GM20000 (cell line): ENCODE data around the gene PRPF31.
A peak's percentile ranks its signal among the peaks of the same experiment; 100 is the strongest.
"Not testable (repeated sequence)": the region's sequence is repeated elsewhere in the genome, so short reads cannot be mapped to it uniquely, and the experiment has no call there.

Experiments used
- DNase-seq: peaks from one replicate; pipeline ENCODE4 v3.0.0; 2012; ENCODE audit warnings: low spot score
- TF ChIP-seq, protein P1 (sequence below): IDR thresholded peaks from 2 replicates; pipeline ENCODE4 v1.5.1; 2012; ENCODE audit warnings: mild to moderate bottlenecking, control low read depth; ENCODE audit errors: extremely low read depth, missing control alignments

Gene PRPF31

DNA sequence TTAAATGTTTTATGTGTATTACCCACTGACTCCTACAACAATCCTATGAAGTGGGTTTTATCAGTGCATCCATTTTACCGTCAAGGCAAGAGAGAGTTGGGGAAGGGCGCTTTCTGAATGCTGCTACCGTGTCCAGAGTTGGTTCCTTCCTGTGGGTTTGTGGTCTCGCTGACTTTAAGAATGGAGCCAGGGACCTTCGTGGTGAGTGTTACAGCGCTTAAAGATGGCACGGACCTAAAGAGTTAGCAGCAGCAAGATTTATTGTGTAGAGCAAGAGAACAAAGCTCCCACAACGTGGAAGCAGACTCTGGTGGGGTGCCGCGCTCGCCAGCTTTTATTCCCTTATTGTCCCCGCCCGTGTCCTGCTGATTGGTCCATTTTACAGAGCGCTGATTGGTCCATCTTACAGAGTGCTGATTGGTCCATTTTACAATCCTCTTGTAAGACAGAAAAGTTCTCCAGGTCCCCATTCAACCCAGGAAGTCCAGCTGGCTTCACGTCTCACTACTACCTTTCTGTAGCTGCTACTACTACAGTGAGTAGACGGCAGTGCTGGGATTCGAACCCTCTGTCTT lies 21.0 kb upstream of the PRPF31 start:
- TF ChIP-seq, protein P1, sequence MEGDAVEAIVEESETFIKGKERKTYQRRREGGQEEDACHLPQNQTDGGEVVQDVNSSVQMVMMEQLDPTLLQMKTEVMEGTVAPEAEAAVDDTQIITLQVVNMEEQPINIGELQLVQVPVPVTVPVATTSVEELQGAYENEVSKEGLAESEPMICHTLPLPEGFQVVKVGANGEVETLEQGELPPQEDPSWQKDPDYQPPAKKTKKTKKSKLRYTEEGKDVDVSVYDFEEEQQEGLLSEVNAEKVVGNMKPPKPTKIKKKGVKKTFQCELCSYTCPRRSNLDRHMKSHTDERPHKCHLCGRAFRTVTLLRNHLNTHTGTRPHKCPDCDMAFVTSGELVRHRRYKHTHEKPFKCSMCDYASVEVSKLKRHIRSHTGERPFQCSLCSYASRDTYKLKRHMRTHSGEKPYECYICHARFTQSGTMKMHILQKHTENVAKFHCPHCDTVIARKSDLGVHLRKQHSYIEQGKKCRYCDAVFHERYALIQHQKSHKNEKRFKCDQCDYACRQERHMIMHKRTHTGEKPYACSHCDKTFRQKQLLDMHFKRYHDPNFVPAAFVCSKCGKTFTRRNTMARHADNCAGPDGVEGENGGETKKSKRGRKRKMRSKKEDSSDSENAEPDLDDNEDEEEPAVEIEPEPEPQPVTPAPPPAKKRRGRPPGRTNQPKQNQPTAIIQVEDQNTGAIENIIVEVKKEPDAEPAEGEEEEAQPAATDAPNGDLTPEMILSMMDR, result no peak
- DNase-seq, result no peak

DNA sequence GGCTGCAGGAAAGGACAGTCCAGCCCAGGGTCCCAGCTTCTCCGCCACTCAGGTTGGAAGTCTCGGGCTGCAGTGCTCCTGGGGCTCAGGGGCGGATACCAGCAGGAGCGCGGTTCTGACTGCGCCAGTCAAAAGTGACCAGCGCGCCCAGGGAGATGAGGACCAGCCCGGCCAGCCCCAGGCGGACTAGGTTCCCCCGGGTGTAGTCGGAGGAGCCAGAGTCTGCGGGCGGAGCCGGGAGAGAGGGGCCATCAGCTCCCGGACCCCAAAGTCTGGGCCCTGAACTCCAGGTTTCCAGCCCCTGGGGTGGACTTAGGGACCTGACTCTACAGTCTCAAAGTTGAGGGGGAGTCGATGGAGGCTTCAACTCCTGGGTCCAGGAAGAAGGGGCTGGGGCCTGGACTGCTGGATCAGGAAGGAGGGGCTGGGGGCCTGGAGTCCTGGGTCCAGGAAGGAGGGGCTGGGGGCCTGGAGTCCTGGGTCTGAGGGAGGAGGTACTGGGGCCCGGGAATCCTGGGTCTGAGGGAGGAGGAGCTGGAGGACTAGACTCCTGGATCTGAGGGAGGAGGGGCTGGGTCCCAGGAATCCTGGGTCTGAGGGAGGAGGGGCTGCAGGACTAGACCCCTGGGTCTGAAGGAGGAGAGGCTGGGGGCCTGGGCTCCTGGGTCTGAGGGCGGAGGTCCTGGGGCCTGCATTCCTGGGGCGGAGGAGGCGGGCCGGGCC lies 20.3 kb upstream of the PRPF31 start:
- TF ChIP-seq, protein P1, result no peak
- DNase-seq, result no peak

DNA sequence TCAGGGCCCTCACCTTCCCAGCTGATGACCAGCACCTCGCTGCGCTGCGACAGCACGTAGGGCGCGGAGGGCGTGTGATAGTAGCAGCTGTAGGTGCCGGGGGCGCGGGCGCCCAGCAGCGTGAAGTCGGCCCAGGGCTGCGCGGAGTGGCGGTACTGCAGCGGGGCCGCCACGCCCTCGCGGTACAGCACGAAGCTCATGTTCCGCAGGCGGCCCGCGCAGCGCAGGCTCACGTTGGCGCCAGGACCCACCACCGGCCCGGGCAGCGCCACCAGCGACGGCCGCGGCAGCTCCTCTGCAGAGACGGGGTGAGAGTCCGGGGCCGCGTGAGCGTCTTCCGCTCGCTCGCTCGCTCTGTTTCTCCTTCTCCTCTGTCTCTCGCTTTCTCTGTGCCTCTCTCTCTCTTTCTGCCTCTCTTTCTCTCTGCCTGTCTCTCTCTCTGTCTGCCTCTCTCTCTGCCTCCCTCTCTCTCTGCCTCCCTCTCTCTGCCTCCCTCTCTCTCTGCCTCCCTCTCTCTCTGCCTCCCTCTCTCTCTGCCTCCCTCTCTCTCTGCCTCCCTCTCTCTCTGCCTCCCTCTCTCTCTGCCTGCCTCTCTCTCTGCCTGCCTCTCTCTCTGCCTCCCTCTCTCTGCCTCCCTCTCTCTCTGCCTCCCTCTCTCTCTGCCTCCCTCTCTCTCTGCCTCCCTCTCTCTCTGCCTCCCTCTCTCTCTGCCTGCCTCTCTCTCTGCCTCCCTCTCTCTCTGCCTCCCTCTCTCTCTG lies 19.5 kb upstream of the PRPF31 start:
- peak; percentile 76 for DNase-seq

DNA sequence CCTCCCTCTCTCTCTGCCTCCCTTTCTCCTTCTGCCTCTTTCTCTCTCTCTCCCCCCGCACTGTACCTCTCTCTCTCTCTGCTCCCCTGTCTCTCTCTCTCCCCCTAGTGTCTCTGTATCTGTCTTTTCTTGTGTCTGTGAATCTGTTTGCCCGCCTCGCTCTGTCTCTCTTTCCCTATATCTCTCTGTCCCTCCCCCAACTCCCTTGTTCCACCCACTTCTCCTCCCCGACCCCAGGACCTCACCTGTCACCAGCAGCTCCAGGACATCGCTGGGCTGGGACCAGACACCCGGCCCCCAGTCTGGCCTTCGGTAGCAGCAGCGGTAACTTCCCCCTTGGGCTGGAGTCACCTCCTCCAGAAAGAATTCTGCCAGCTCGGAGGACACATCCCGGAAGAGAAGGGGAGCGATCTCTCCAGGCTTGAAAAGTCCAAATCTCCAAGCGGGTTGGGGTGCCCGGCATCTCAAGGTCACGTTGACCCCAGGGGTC lies 18.9 kb upstream of the PRPF31 start:
- TF ChIP-seq, protein P1, result peak; percentile 24
- DNase-seq, result peak; percentile 53

DNA sequence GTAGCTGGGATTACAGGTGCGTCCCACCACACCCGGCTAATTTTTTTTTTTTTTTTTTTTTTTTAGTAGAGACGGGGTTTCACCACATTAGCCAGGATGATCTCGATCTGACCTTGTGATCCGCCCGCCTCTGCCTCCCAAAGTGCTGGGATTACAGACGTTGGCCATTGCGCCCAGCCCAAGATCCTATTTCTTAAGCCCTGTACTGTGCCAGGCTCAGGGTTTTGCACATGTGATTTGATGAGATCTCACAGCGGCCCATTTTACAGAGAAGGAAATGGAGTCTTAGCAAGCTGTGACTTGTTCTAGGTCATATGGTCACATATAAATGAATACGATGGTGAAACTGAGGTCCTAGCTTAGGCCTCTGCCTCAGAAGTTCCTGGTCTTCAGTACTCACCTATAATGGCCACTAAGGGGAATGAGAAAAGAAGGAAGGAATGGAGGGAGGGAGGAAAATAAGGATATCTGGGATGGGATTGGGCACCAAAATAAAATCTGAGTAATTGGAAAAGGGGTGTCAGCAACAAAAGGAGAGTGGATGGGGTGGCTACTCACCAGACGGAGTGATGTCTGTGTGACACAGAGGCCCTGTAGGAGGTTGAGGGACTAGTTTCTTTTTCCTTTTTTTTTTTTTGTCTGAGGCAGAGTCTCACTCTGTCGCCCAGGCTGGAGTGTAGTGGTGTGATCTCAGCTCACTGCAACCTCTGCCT lies 16.2 kb upstream of the PRPF31 start:
- DNase-seq, result no peak
- TF ChIP-seq, protein P1, result no peak

DNA sequence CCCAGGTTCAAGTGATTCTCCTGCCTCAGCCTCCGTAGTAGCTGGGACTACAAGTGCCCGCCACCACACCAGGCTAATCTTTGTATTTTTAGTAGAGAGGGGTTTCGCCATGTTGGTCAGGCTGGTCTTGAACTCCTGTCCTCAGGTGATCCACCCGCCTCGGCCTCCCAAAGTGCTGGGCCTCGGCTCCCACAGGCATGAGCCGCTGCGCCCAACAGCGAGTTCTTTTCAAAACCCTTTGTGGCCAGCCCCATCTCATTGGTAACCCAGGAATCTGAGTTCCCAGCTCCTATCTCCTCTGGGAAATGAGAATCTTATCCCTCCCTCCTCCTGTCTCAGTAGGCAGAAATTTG lies 15.7 kb upstream of the PRPF31 start:
- not testable (repeated sequence) for DNase-seq

DNA sequence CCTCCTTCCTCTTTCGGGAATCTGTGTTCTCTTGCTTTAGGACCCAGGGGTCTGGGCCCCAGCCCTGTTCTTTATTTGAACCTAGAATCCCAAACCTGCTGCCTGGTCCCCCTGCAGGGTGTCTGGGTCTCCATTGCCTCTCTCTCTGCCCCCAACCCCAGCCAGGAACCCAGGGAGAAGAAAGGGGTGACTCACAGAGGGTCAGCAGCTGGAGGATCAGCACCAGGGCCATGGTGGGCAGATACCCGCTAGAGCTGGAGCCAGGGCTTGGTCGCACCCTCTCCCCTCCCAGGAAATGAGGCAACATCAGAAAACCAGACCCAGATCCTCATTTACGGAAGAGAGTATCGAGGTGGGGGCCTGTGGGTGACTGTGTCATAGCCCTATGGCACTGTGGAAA lies 15.0 kb upstream of the PRPF31 start, which contains the start of gene OSCAR:
OSCAR (minus strand) TSS at position 243 of the 400 bp plus-strand sequence; CDS start at position 232, 11 bp downstream.
- DNase-seq, result no peak

More for the DNA sequence above, 15.0 kb upstream of the PRPF31 start, which contains the start of gene OSCAR:
- TF ChIP-seq, protein P1, result no peak
